ENCODE results near the gene EIF2B5. TPM values are rescaled to one million over a fixed set of nuclear protein-coding genes. Genes with fewer than 3 reads are reported as not detected.
"Not testable (repeated sequence)": the region's sequence is repeated elsewhere in the genome, so short reads cannot be mapped to it uniquely, and the experiment has no call there.

Gene EIF2B5
- total RNA-seq, 4 donors from 2014 or later: 27.9 to 46.5 (median 42.2) TPM

- intact Hi-C loops (cut with DNase I): no loop called here
- Histone ChIP-seq H3K9me3 (no peaks in the 10 kb centered on the region), H3K4me1 (no peaks in the 10 kb centered on the region), H3K27ac (no peak overlapping the region), H3K4me3 (replicated peaks in 1 of 3) (no peak overlapping the region), H3K36me3 (no peaks in the 10 kb centered on the region), H3K27me3 (no peaks in the 10 kb centered on the region)
- WGBS, 2 donors: 76 to 78% methylated on average over 24 of the region's 24 CpGs
- TF ChIP-seq CTCF (IDR thresholded peaks at IDR 0.05) (no peak), POLR2A (IDR thresholded peaks at IDR 0.05) (no peak)
- no peak for DNase-seq
These were observed 35.1 kb upstream of the EIF2B5 start for GRCh38 chr3:184099806-184100686.

- whole genome bisulfite sequencing, 2 donors: 70 to 72% methylated on average over 7 of the region's 7 CpGs
- Histone ChIP-seq H3K36me3 (no peaks in the 10 kb centered on the region), H3K4me1 (no peaks in the 10 kb centered on the region), H3K4me3 (replicated peaks in 1 of 3) (no peak overlapping the region), H3K9me3 (no peaks in the 10 kb centered on the region), H3K27me3 (no peaks in the 10 kb centered on the region), H3K27ac (no peak overlapping the region)
- TF ChIP-seq POLR2A (IDR thresholded peaks at IDR 0.05) (no peak), CTCF (IDR thresholded peaks at IDR 0.05) (no peak)
- intact Hi-C loops (cut with DNase I): no loop called here
- DNase-seq: no peak
These were observed 24.8 kb upstream of the EIF2B5 start for GRCh38 chr3:184110316-184110725.

GRCh38 chr3:184116017-184116416 is 19.1 kb upstream of the EIF2B5 start:
- Histone ChIP-seq H3K4me1 (no peaks in the 10 kb centered on the region), H3K9me3 (no peaks in the 10 kb centered on the region), H3K4me3 (replicated peaks in 1 of 3) (no peak overlapping the region), H3K36me3 (no peaks in the 10 kb centered on the region), H3K27ac (no peak overlapping the region), H3K27me3 (no peaks in the 10 kb centered on the region)
- TF ChIP-seq POLR2A (IDR thresholded peaks at IDR 0.05): no peak
- no peak for TF ChIP-seq CTCF (IDR thresholded peaks at IDR 0.05)
- 90 to 95% methylated on average over 4 of the region's 4 CpGs for WGBS, 2 donors
- intact Hi-C loops (cut with DNase I): no loop called here
- no peak for DNase-seq

DNA sequence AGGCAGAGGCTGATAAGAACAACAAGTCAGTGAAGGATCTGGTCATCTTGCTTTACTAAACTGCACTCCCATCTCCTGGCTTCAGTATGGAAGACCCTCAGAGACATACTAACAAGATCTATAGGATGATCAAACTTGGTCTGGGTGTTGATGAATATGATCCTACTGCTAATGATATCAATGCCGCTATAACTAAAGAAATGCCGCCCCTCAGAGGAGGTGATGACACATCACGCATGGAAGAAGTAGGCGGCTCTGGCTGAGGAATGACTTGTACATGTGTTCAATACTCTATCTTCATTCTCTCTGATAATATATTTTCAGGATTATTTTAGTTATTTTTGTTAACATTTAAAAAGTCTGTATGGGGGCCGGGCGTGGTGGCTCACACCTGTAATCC is 17.5 kb upstream of the EIF2B5 start:
- no peak overlapping the region for H3K4me3 ChIP-seq (replicated peaks in 1 of 3)
- no peak overlapping the region for H3K27ac ChIP-seq
- H3K27me3 ChIP-seq: no peaks in the 10 kb centered on the region
- WGBS, 2 donors: 93 to 96% methylated on average over 6 of the region's 6 CpGs
- no peaks in the 10 kb centered on the region for H3K36me3 ChIP-seq
- DNase-seq: no peak
- intact Hi-C loops (cut with DNase I): no loop called here
- no peaks in the 10 kb centered on the region for H3K9me3 ChIP-seq
- H3K4me1 ChIP-seq: no peaks in the 10 kb centered on the region
- TF ChIP-seq CTCF (IDR thresholded peaks at IDR 0.05) (no peak), POLR2A (IDR thresholded peaks at IDR 0.05) (no peak)

DNA sequence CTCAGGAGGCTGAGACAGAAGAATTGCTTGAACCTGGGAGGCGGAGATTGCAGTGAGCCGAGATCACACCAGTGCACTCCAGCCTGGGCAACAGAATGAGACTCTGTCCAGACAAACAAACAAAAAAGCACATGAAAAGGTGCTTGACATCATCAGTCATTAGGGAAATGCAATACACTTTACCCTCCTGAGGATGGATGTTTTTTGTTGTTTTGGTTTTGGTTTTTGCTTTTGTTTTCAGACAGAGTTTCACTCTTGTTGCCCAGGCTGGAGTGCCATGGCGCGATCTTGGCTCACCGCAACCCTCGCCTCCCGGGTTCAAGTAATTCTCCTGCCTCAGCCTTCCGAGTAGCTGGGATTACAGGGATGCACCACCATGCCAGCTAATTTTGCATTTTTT is 14.1 kb upstream of the EIF2B5 start:
- H3K4me1 ChIP-seq; H3K27me3 ChIP-seq; intact Hi-C loops (cut with DNase I); H3K27ac ChIP-seq; DNase-seq; H3K9me3 ChIP-seq; H3K4me3 ChIP-seq (replicated peaks in 1 of 3); H3K36me3 ChIP-seq: not testable (repeated sequence)
- 95% methylated on average over 8 of the region's 8 CpGs for WGBS, 2 donors
